OCI-LY1 (cell line): ENCODE data around the gene EIF6.

Experiments used
- H2AFZ ChIP-seq: fragments of 200-600 bp; sonication (generic), shearing (Covaris generic); 2 replicates; pipeline ENCODE4 v1.6.0; 2014; ENCODE audit warnings: antibody characterized with exemption, mild to moderate bottlenecking, low read length
- H3F3A ChIP-seq: fragments of 200-600 bp; sonication (generic), shearing (Covaris generic); 2 replicates; pipeline ENCODE4 v1.6.0; 2014; ENCODE audit warnings: mild to moderate bottlenecking, antibody characterized with exemption, low read length, moderate library complexity; ENCODE audit not compliant: insufficient read depth
- H3K27ac ChIP-seq: fragments of 200-600 bp; sonication (generic); 2 replicates; pipeline ENCODE4 v1.5.1; 2014; ENCODE audit warnings: low read length, mixed run types, mild to moderate bottlenecking, low read depth; ENCODE audit not compliant: poor library complexity, severe bottlenecking
- H3K27me3 ChIP-seq: fragments of 200-600 bp; sonication (generic); 2 replicates; pipeline ENCODE4 v1.6.0; 2014; ENCODE audit warnings: antibody characterized with exemption, mild to moderate bottlenecking, low read length, moderate library complexity; ENCODE audit not compliant: insufficient read depth
- H3K36me3 ChIP-seq: fragments of 200-600 bp; sonication (generic); 2 replicates; pipeline ENCODE4 v1.6.1; 2014; ENCODE audit warnings: mild to moderate bottlenecking, antibody characterized with exemption, low read length, moderate library complexity, mixed read lengths; ENCODE audit not compliant: insufficient read depth
- H3K4me1 ChIP-seq: fragments of 200-600 bp; sonication (generic); 2 replicates; pipeline ENCODE4 v1.5.1; 2014; ENCODE audit warnings: mild to moderate bottlenecking, low read length, moderate library complexity; ENCODE audit not compliant: insufficient read depth, severe bottlenecking
- H3K4me2 ChIP-seq: fragments of 200-600 bp; sonication (generic), shearing (Covaris generic); 2 replicates; pipeline ENCODE4 v1.6.1; 2014; ENCODE audit warnings: low read length
- H3K4me3 ChIP-seq: fragments of 200-600 bp; sonication (generic); 2 replicates; pipeline ENCODE4 v1.5.1; 2014; ENCODE audit warnings: low read length, low read depth, mild to moderate bottlenecking, mixed read lengths; ENCODE audit not compliant: poor library complexity, severe bottlenecking
- H3K79me2 ChIP-seq: fragments of 200-600 bp; shearing (Covaris generic); 2 replicates; pipeline ENCODE4 v1.6.1; 2016; ENCODE audit warnings: mixed run types, low read length, mixed read lengths; ENCODE audit not compliant: insufficient read depth
- H3K9ac ChIP-seq: fragments of 200-600 bp; sonication (generic), shearing (Covaris generic); 2 replicates; pipeline ENCODE4 v1.6.1; 2014; ENCODE audit warnings: mild to moderate bottlenecking, low read length, mixed read lengths
- H3K9me2 ChIP-seq: fragments of 200-600 bp; sonication (generic), shearing (Covaris generic); 2 replicates; pipeline ENCODE4 v1.6.1; 2014; ENCODE audit warnings: low read depth, mild to moderate bottlenecking, low read length, mixed read lengths
- H3K9me3 ChIP-seq: fragments of 200-600 bp; shearing (Covaris generic); 2 replicates; pipeline ENCODE4 v1.6.1; 2014; ENCODE audit warnings: low read length, mixed read lengths
- H4K20me1 ChIP-seq: fragments of 200-600 bp; sonication (generic), shearing (Covaris generic); 2 replicates; pipeline ENCODE4 v1.6.0; 2016; ENCODE audit warnings: mild to moderate bottlenecking, low read length; ENCODE audit not compliant: insufficient read depth
- EZH2 ChIP-seq: fragments of 200-600 bp; sonication (generic), shearing (Covaris generic); IDR thresholded peaks from 2 replicates; pipeline ENCODE4 v1.8.0; 2017; ENCODE audit warnings: borderline replicate concordance, mixed run types, mild to moderate bottlenecking, antibody characterized with exemption, low read length, moderate library complexity, mixed read lengths
- TF ChIP-seq, protein P1 (sequence below): fragments of 200-600 bp; sonication (generic), shearing (Covaris generic); IDR thresholded peaks from 2 replicates; pipeline ENCODE4 v1.5.1; 2017; ENCODE audit warnings: mild to moderate bottlenecking, antibody characterized with exemption, low read length, moderate library complexity, mixed read lengths

EIF6 gene

DNA sequence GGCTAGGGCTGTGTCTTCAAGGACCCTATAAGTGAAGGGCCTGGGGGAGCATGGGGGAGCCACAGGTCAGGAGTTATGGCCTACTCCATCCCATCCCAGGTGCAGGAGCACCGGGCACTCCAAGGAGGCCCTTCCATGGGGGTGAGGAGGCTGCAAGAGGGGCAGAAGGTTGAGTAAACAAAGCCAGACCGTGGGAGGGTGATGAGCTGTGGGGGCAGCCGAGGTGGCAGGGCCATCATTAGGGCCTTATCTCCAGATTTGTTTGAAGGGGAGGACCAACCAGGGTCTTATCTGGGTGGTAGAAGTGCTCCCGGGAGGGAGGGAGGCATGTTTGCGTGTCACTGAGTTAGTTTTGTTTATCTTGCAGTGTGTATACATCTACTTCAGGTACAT lies 9.7 kb upstream of the EIF6 start:
- Histone ChIP-seq H3K27ac (no peak overlapping the region), H3K9me2 (no peaks in the 10 kb centered on the region), H2AFZ (no peak overlapping the region), H3K9me3 (no peaks in the 10 kb centered on the region), H4K20me1 (no peaks in the 10 kb centered on the region), H3K79me2 (no peaks in the 10 kb centered on the region), H3K4me3 (no peak overlapping the region), H3K27me3 (peaks cover 4% of the 10 kb centered on the region), H3K4me1 (no peaks in the 10 kb centered on the region), H3F3A (no peaks in the 10 kb centered on the region), H3K36me3 (no peaks in the 10 kb centered on the region), H3K4me2 (no peak overlapping the region), H3K9ac (no peak overlapping the region)
- no peak for TF ChIP-seq EZH2
- TF ChIP-seq, protein P1, sequence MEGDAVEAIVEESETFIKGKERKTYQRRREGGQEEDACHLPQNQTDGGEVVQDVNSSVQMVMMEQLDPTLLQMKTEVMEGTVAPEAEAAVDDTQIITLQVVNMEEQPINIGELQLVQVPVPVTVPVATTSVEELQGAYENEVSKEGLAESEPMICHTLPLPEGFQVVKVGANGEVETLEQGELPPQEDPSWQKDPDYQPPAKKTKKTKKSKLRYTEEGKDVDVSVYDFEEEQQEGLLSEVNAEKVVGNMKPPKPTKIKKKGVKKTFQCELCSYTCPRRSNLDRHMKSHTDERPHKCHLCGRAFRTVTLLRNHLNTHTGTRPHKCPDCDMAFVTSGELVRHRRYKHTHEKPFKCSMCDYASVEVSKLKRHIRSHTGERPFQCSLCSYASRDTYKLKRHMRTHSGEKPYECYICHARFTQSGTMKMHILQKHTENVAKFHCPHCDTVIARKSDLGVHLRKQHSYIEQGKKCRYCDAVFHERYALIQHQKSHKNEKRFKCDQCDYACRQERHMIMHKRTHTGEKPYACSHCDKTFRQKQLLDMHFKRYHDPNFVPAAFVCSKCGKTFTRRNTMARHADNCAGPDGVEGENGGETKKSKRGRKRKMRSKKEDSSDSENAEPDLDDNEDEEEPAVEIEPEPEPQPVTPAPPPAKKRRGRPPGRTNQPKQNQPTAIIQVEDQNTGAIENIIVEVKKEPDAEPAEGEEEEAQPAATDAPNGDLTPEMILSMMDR, result no peak

DNA sequence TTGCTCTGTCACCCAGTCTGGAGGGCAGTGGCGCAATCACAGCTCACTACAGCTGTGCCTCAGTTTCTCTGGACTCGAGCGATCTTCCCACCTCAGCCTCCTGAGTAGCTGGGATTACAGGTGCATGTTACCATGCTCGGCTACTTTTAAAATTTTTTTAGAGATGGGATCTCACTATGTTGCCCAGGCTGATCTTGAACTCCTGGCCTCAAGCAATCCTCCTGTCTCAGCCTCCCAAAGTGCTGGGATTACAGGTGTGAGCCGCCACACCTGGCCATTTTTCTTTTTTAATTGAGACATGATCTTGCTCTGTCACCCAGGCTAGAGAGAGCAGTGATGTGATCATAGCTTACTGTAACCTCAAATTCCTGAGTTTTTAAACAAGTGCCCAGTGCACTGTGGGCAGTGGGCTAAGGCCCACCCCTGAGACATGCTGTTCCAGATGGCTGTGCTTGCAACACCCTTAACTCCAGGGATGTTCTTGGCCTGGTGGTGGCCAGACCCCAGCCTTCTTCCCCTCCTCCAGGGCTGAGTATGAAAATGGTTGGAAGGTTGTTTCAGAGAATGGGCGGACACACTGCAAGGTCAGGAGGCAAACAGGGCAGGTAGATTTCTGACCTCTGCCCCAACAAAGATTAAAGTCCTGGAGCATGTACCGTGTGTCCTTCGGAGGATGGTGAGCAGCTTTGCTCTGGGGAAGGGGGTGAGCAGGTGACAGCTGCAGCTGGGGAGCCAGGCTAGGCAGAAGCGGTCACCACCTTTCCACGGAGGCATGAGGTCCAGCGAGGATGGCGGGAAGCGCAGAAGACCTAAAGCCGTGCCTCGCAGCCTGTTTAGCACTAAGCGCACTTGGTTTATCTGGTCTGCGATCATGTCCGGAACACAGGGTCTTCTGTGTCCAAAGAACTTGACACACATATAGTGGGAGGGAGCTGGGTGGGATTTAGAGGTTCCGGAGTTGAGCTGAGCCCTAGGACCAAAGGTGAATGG lies 9.0 kb upstream of the EIF6 start:
- H3K27me3 ChIP-seq, result peaks cover 4% of the 10 kb centered on the region
- H3K4me2 ChIP-seq, result no peak overlapping the region

DNA sequence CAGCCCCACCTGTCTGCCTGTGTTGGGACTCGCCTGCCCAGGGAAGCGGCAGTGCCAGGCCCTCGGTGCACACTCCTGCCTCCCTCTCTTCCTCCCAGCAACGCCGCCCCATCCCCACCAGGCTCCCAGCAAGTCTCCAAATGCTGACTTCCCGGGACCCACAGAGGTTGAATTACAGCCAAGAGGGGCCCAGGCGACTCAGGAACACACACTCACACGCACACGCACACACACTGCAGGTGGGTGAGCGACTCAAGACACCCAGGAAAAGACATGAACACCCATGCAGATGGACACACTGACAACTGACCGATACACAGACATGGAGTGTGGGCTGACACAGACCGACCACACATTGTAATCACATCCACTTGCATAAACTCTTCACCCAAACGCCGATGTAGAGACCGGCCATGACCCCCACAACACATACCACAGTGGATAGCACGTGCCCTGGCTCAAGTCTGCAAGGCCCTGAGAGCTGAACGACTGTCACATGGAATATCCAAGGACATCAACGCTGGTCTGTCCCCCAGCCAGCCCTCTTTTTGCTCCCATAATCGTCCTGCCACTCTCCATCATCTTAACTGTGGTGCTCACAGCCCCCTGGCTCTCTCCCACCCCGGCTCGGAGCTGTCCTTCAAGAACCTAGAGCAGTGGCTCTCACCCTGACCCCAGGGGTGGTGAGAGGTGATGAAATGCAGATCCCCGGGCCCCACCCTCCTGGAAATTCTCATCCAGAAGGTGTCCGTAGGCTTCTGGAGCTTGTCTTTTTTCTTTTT lies 8.1 kb upstream of the EIF6 start:
- H3K9me3 ChIP-seq, result no peaks in the 10 kb centered on the region
- TF ChIP-seq EZH2, result no peak
- TF ChIP-seq, protein P1, result no peak
- H3K27ac ChIP-seq, result no peak overlapping the region
- no peaks in the 10 kb centered on the region for H4K20me1 ChIP-seq
- H3K79me2 ChIP-seq, result no peaks in the 10 kb centered on the region
- no peak overlapping the region for H2AFZ ChIP-seq
- H3K4me3 ChIP-seq, result no peak overlapping the region
- H3K36me3 ChIP-seq, result no peaks in the 10 kb centered on the region
- H3K9me2 ChIP-seq, result no peaks in the 10 kb centered on the region
- no peaks in the 10 kb centered on the region for H3F3A ChIP-seq
- no peaks in the 10 kb centered on the region for H3K4me1 ChIP-seq
- H3K9ac ChIP-seq, result no peak overlapping the region
- no peak overlapping the region for H3K4me2 ChIP-seq
- H3K27me3 ChIP-seq, result peaks cover 4% of the 10 kb centered on the region

More for the DNA sequence above, 9.0 kb upstream of the EIF6 start:
- H3K4me3 ChIP-seq, result no peak overlapping the region
- no peaks in the 10 kb centered on the region for H3K9me2 ChIP-seq
- H3K9me3 ChIP-seq, result no peaks in the 10 kb centered on the region
- no peaks in the 10 kb centered on the region for H4K20me1 ChIP-seq
- no peak overlapping the region for H2AFZ ChIP-seq
- H3K36me3 ChIP-seq, result no peaks in the 10 kb centered on the region
- H3K79me2 ChIP-seq, result no peaks in the 10 kb centered on the region
- no peaks in the 10 kb centered on the region for H3F3A ChIP-seq
- no peaks in the 10 kb centered on the region for H3K4me1 ChIP-seq
- no peak overlapping the region for H3K27ac ChIP-seq
- H3K9ac ChIP-seq, result no peak overlapping the region
- TF ChIP-seq, protein P1, result no peak
- TF ChIP-seq EZH2, result no peak
